Panc1 (cell line): ENCODE measurements around the gene CFAP20. TPM values are rescaled to one million over a fixed set of nuclear protein-coding genes. Genes with fewer than 3 reads are reported as not detected.

ENCODE experiments used
- ATAC-seq: fragments of 200-7000 bp; cut with Tn5 transposase; 2 replicates; pipeline ENCODE4 v1.9.1; 2020; ENCODE audit warnings: mild to moderate bottlenecking, moderate library complexity
- BruUV-seq: library from RNA; stranded (reverse); fragments of 400-500 nt; replicated peaks from 2 replicates; lab custom pipeline; 2021; lab: Mats Ljungman, UMichigan
- CTCF ChIA-PET: fragments of 300-600 bp; sonication (Branson Sonifier 250); formaldehyde crosslinking; loops from one replicate; lab custom pipeline; 2022; ENCODE audit warnings: antibody characterized with exemption; lab: Charles Lee
- POLR2A ChIA-PET: fragments of 300-600 bp; sonication (Branson Sonifier 250); formaldehyde crosslinking; loops from one replicate; lab custom pipeline; 2022; ENCODE audit warnings: antibody characterized with exemption; lab: Charles Lee
- DNase-seq: peaks from one replicate; pipeline ENCODE4 v3.0.0-alpha.2; 2010; ENCODE audit warnings: low read depth, low spot score
- H3K27ac ChIP-seq: 2 replicates; pipeline ENCODE4 v1.5.1; 2011; ENCODE audit warnings: mild to moderate bottlenecking, low read length, inconsistent platforms
- H3K27me3 ChIP-seq: fragments of 200-500 bp; sonication (Bioruptor generic); 2 replicates; pipeline ENCODE4 v1.6.0; 2014; ENCODE audit warnings: low read length, inconsistent platforms; ENCODE audit not compliant: control insufficient read depth, insufficient read depth
- H3K36me3 ChIP-seq: fragments of 200-500 bp; sonication (Bioruptor generic); 2 replicates; pipeline ENCODE4 v1.5.1; 2014; ENCODE audit warnings: inconsistent platforms, mild to moderate bottlenecking, low read length, moderate library complexity; ENCODE audit not compliant: control insufficient read depth, insufficient read depth
- H3K4me1 ChIP-seq: 2 replicates; pipeline ENCODE4 v1.5.1; 2011; ENCODE audit warnings: inconsistent platforms, mild to moderate bottlenecking, low read length, moderate library complexity; ENCODE audit not compliant: control insufficient read depth, insufficient read depth
- H3K4me3 ChIP-seq, 2 experiments: 2 replicates each; pipeline ENCODE4 v1.5.1; 2011 to 2012; ENCODE audit warnings: low read depth in 2 of 2, low read length in 2 of 2, mild to moderate bottlenecking in 2 of 2, inconsistent platforms in 1 of 2, moderate library complexity in 1 of 2
- H3K9me3 ChIP-seq: fragments of 200-500 bp; sonication (Bioruptor generic); 2 replicates; pipeline ENCODE4 v1.5.1; 2014; ENCODE audit warnings: low read depth, mild to moderate bottlenecking, inconsistent platforms, low read length, moderate library complexity; ENCODE audit not compliant: control insufficient read depth, insufficient read depth
- CTCF ChIP-seq: fragments of 450-650 bp; IDR thresholded peaks from 2 replicates; pipeline ENCODE4 v1.5.1; 2017; ENCODE audit warnings: mild to moderate bottlenecking
- POLR2AphosphoS5 ChIP-seq: IDR thresholded peaks from 2 replicates; pipeline ENCODE4 v1.6.1; 2012; ENCODE audit warnings: mild to moderate bottlenecking, low read depth, low read length, moderate library complexity
- REST ChIP-seq, 2 experiments: IDR thresholded peaks; 2 replicates each; pipeline ENCODE4 v1.6.1; 2011 to 2012; ENCODE audit warnings: low read depth in 2 of 2, control low read depth in 1 of 2, low read length in 1 of 2, mild to moderate bottlenecking in 1 of 2, moderate library complexity in 1 of 2; ENCODE audit not compliant: insufficient read depth in 1 of 2
- SIN3A ChIP-seq: IDR thresholded peaks from 2 replicates; pipeline ENCODE4 v1.6.1; 2012; ENCODE audit warnings: low read depth, mild to moderate bottlenecking, low read length, moderate library complexity, borderline replicate concordance; ENCODE audit not compliant: insufficient read depth
- TCF7L2 ChIP-seq: IDR thresholded peaks from 2 replicates; pipeline ENCODE4 v1.6.1; 2011; ENCODE audit warnings: mild to moderate bottlenecking, low read depth, low read length, inconsistent platforms
- in situ Hi-C: cut with HindIII; loops from 2 replicates; pipeline ENCODE4 v1.10.0; 2016; ENCODE audit warnings: low sequenced_read_pairs, low pct_unique_long_range_greater_than_20kb
- intact Hi-C: fragments of 100-400 bp; cut with micrococcal nuclease; formaldehyde crosslinking; loops from one replicate; pipeline ENCODE4 v1.10.0; 2022; ENCODE audit not compliant: unreplicated experiment
- total RNA-seq: library from RNA; stranded (reverse); gene quantifications from one replicate; pipeline ENCODE4 v1.2.1, GENCODE V29; 2021; ENCODE audit not compliant: unreplicated experiment

CFAP20 gene
- total RNA-seq, 1 experiment from 2014 or later: 25.9 TPM

- H3K9me3 ChIP-seq: no peaks in the 10 kb centered on the region
- no TSS peak for BruUV-seq
- no peaks in the 10 kb centered on the region for H3K4me1 ChIP-seq
- H3K27ac ChIP-seq: no peak overlapping the region
- H3K27me3 ChIP-seq: no peaks in the 10 kb centered on the region
- no peak for ATAC-seq
- H3K36me3 ChIP-seq: peaks cover 15% of the 10 kb centered on the region
- no peak for TF ChIP-seq SIN3A
- TF ChIP-seq POLR2AphosphoS5: no peak
- no peak for TF ChIP-seq REST (IDR thresholded peaks at IDR 0.05; ENCODE audit: insufficient read depth in 1 of 2, low read depth in 2 of 2, low read length in 1 of 2)
- TF ChIP-seq TCF7L2: no peak
- no peak for TF ChIP-seq CTCF
- POLR2A ChIA-PET: no interaction called here
- no peak for DNase-seq
- in situ Hi-C loops (no loop called here), intact Hi-C loops (no loop called here)
- no peak overlapping the region for H3K4me3 ChIP-seq
- CTCF ChIA-PET: no interaction called here
Observed at GRCh38 chr16:58176608-58177352, 47.6 kb upstream of the CFAP20 start.

GRCh38 chr16:58170223-58170622, 41.0 kb upstream of the CFAP20 start:
- intact Hi-C loops: no loop called here
- no peaks in the 10 kb centered on the region for H3K9me3 ChIP-seq
- H3K4me3 ChIP-seq: no peak overlapping the region
- no peak overlapping the region for H3K27ac ChIP-seq
- no peaks in the 10 kb centered on the region for H3K4me1 ChIP-seq
- H3K27me3 ChIP-seq: no peaks in the 10 kb centered on the region
- in situ Hi-C loops: no loop called here
- ChIA-PET CTCF (no interaction called here), POLR2A (no interaction called here)
- H3K36me3 ChIP-seq: peaks cover 37% of the 10 kb centered on the region
- DNase-seq (no peak), ATAC-seq (no peak)
- TF ChIP-seq SIN3A: no peak
- no peak for TF ChIP-seq REST (IDR thresholded peaks at IDR 0.05; ENCODE audit: insufficient read depth in 1 of 2, low read depth in 2 of 2, low read length in 1 of 2)
- no peak for TF ChIP-seq CTCF
- TF ChIP-seq POLR2AphosphoS5: no peak
- TF ChIP-seq TCF7L2: no peak
- BruUV-seq: TSS peak; percentile 36
